Adrenal gland (tissue), 5 donors: Measurements from ENCODE around the gene CERCAM.

Experiments
- CTCF ChIP-seq, 6 experiments: fragments of 450-650 bp in 4 of 6; fragments of 200-600 bp in 2 of 6; sonication (generic) in 1 of 6; IDR thresholded peaks; 1 replicate in 5 of 6; 2 replicates in 1 of 6; pipeline versions ENCODE4 v1.5.1 to v1.8.0; 2016 to 2021; ENCODE audit warnings: antibody characterized with exemption in 6 of 6, mild to moderate bottlenecking in 2 of 6, moderate library complexity in 1 of 6
- POLR2A ChIP-seq, 2 donors: fragments of 450-650 bp; IDR thresholded peaks; one replicate each; pipeline ENCODE4 v1.6.1; 2017; ENCODE audit warnings: antibody characterized with exemption in 2 of 2, mild to moderate bottlenecking in 2 of 2, moderate library complexity in 1 of 2
- donor health status: DM: no; HTN: no; CAD: no.

GRCh38 chr9:128475867-128476266, 55.2 kb downstream of the CERCAM start:
- TF ChIP-seq POLR2A (IDR thresholded peaks at IDR 0.05) (no peak), CTCF (IDR thresholded peaks at IDR 0.05) (no peak)
